Liver (tissue), 9 donors: ENCODE results near the gene ARF5. TPM values are rescaled to one million over a fixed set of nuclear protein-coding genes. Genes with fewer than 3 reads are reported as not detected.
"Not testable (repeated sequence)": the region's sequence is repeated elsewhere in the genome, so short reads cannot be mapped to it uniquely, and the experiment has no call there.

ENCODE experiments used
- DNase-seq: peaks from one replicate; pipeline ENCODE4 v3.0.0-alpha.2; 2017; ENCODE audit warnings: low spot score
- H3K27ac ChIP-seq, 2 donors: one replicate each; pipeline ENCODE4 v1.7.0; 2013; ENCODE audit warnings: inconsistent platforms in 2 of 2, low read length in 2 of 2, control low read depth in 1 of 2, low read depth in 1 of 2, mild to moderate bottlenecking in 1 of 2
- H3K27me3 ChIP-seq, 4 donors: one replicate each; pipeline versions ENCODE4 v1.6.1 to v1.7.0; 2013; ENCODE audit warnings: low read length in 3 of 4, inconsistent platforms in 1 of 4, mild to moderate bottlenecking in 1 of 4, moderate library complexity in 1 of 4; ENCODE audit not compliant: control insufficient read depth in 4 of 4, insufficient read depth in 4 of 4
- H3K36me3 ChIP-seq, 4 donors: one replicate each; pipeline versions ENCODE4 v1.6.1 to v1.7.0; 2013; ENCODE audit warnings: low read length in 3 of 4, mild to moderate bottlenecking in 3 of 4, low read depth in 1 of 4, moderate library complexity in 1 of 4; ENCODE audit not compliant: control insufficient read depth in 4 of 4, insufficient read depth in 3 of 4
- H3K4me1 ChIP-seq, 4 donors: one replicate each; pipeline versions ENCODE4 v1.6.1 to v1.7.0; 2013; ENCODE audit warnings: low read length in 3 of 4, mild to moderate bottlenecking in 3 of 4, moderate library complexity in 1 of 4; ENCODE audit not compliant: control insufficient read depth in 4 of 4, insufficient read depth in 4 of 4
- H3K4me3 ChIP-seq, 3 donors: one replicate each; pipeline versions ENCODE4 v1.6.1 to v1.7.0; 2013; ENCODE audit warnings: low read length in 3 of 3, control low read depth in 1 of 3, low read depth in 1 of 3, mild to moderate bottlenecking in 1 of 3
- H3K9ac ChIP-seq, 2 donors: one replicate each; pipeline ENCODE4 v1.7.0; 2013; ENCODE audit warnings: low read length in 2 of 2, mild to moderate bottlenecking in 2 of 2, moderate library complexity in 2 of 2, control low read depth in 1 of 2, low read depth in 1 of 2
- H3K9me3 ChIP-seq, 4 donors: one replicate each; pipeline versions ENCODE4 v1.6.1 to v1.7.0; 2013; ENCODE audit warnings: low read length in 3 of 4; ENCODE audit not compliant: control insufficient read depth in 4 of 4
- EGR1 ChIP-seq, 2 donors: IDR thresholded peaks; 2 replicates each; pipeline ENCODE4 v1.6.1; 2016 to 2018; ENCODE audit warnings: antibody characterized with exemption in 2 of 2, low read depth in 2 of 2
- FOXA2 ChIP-seq: IDR thresholded peaks from 2 replicates; pipeline ENCODE4 v1.6.1; 2016; ENCODE audit warnings: antibody characterized with exemption
- HNF4A ChIP-seq, 2 donors: conservative IDR thresholded peaks; 2 replicates each; pipeline ENCODE4 v1.6.1; 2016; ENCODE audit warnings: antibody characterized with exemption in 2 of 2, mild to moderate bottlenecking in 2 of 2
- RAD21 ChIP-seq, 2 donors: IDR thresholded peaks; 2 replicates each; pipeline ENCODE4 v1.6.1; 2016; ENCODE audit warnings: antibody characterized with exemption in 2 of 2, mild to moderate bottlenecking in 2 of 2
- RXRA ChIP-seq, 2 donors: IDR thresholded peaks; 2 replicates each; pipeline ENCODE4 v1.6.1; 2017 to 2018; ENCODE audit warnings: antibody characterized with exemption in 2 of 2, mild to moderate bottlenecking in 1 of 2
- SP1 ChIP-seq: IDR thresholded peaks from 2 replicates; pipeline ENCODE4 v1.6.1; 2018; ENCODE audit warnings: antibody characterized with exemption, mild to moderate bottlenecking
- YY1 ChIP-seq: IDR thresholded peaks from 2 replicates; pipeline ENCODE4 v1.6.1; 2016; ENCODE audit warnings: antibody characterized with exemption, mild to moderate bottlenecking
- WGBS: extraction: QIAGEN DNeasy Blood & Tissue Kit; methylation state at CpG from one replicate; pipeline ENCODE4 v1.1.7; 2013; 5-methylcytosine and 5-hydroxymethylcytosine counted together
- polyA plus RNA-seq, 2 donors: library from polyadenylated mRNA; stranded (reverse) in 1 of 2; unstranded in 1 of 2; fragments of 200-250 nt in 1 of 2; fragments of >200 nt in 1 of 2; fragmentation: Nextera tagmentation in 1 of 2; extraction: Ambion mirVana in 1 of 2; gene quantifications; one replicate each; pipeline versions ENCODE4 v1.2.1 to v1.2.3, GENCODE V29; 2013 to 2015
- total RNA-seq, 2 donors: library from RNA; depleted of rRNA; stranded (reverse); fragments of >200 nt; gene quantifications; one replicate each; pipeline ENCODE4 v1.2.3, GENCODE V29; 2014
- TF ChIP-seq, protein P1 (sequence below): fragments of 150-350 bp; IDR thresholded peaks from 2 replicates; pipeline ENCODE4 v1.5.1; 2017; ENCODE audit warnings: improper control_type of control experiment, low read depth, low read length; ENCODE audit not compliant: missing input control
- TF ChIP-seq, protein P2 (sequence below): IDR thresholded peaks from 2 replicates; pipeline ENCODE4 v1.6.1; 2016; ENCODE audit warnings: antibody characterized with exemption, mild to moderate bottlenecking
- donor health status: healthy.
- donor health status: healthy.
- donor health status: healthy.
- donor health status: healthy.
- donor health status: healthy.

ARF5 gene
- total RNA-seq: 10 to 100 TPM; 47.8 to 49.6 TPM
- polyA plus RNA-seq: 10 to 100 TPM; 61.1 to 90.0 TPM

DNA sequence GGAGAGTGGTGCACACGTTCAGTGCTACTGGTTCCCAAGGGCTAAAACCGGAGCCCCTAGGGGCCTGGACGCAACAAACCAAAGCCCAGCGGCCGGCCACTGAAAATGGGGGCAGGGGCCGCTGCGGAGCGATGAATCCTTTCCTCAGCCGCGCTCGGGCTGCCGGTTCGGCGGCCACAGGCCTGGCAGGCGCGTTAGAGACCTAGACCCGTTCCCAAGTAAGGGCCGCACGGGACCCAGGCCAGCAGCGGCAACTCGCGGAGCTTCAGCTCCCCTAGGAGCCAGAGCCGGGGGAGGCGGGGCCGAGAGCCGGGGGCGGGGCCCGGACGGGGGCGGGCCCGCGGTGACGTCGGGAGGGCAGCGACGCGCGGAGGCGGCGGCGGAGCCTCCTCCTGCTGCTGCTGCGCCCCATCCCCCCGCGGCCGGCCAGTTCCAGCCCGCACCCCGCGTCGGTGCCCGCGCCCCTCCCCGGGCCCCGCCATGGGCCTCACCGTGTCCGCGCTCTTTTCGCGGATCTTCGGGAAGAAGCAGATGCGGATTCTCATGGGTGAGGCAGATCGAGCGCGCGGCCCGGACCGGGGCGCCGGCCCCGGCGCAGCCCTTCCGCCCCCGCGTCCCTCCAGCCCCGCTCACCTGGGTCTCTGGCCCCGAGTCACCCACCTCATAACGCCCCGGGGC is at the start of gene ARF5:
Gene ARF5 (plus strand): TSS at position 393 of the 678 bp plus-strand sequence. CDS start 88 bp downstream, at position 481.
- no peaks in the 10 kb centered on the region for H3K27me3 ChIP-seq
- no peaks in the 10 kb centered on the region for H3K9me3 ChIP-seq
- TF ChIP-seq YY1: peak; percentile 5
- TF ChIP-seq, protein P1, sequence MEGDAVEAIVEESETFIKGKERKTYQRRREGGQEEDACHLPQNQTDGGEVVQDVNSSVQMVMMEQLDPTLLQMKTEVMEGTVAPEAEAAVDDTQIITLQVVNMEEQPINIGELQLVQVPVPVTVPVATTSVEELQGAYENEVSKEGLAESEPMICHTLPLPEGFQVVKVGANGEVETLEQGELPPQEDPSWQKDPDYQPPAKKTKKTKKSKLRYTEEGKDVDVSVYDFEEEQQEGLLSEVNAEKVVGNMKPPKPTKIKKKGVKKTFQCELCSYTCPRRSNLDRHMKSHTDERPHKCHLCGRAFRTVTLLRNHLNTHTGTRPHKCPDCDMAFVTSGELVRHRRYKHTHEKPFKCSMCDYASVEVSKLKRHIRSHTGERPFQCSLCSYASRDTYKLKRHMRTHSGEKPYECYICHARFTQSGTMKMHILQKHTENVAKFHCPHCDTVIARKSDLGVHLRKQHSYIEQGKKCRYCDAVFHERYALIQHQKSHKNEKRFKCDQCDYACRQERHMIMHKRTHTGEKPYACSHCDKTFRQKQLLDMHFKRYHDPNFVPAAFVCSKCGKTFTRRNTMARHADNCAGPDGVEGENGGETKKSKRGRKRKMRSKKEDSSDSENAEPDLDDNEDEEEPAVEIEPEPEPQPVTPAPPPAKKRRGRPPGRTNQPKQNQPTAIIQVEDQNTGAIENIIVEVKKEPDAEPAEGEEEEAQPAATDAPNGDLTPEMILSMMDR: no peak
- peak within 1 kb of the TSS; percentile 77 to 83 for H3K9ac ChIP-seq
- peaks cover 6 to 14% (median 10%) of the 10 kb centered on the region in 4 donors for H3K36me3 ChIP-seq
- peak within 1 kb of the TSS; percentile 74 to 89 (median 85) for H3K4me3 ChIP-seq
- WGBS: under 1% methylated on average over 77 of the region's 77 CpGs
- H3K4me1 ChIP-seq: peaks cover 9 to 53% (median 35%) of the 10 kb centered on the region in 4 donors
- H3K27ac ChIP-seq: peak within 1 kb of the TSS; percentile 79 to 85
- DNase-seq: peak; percentile 96

DNA sequence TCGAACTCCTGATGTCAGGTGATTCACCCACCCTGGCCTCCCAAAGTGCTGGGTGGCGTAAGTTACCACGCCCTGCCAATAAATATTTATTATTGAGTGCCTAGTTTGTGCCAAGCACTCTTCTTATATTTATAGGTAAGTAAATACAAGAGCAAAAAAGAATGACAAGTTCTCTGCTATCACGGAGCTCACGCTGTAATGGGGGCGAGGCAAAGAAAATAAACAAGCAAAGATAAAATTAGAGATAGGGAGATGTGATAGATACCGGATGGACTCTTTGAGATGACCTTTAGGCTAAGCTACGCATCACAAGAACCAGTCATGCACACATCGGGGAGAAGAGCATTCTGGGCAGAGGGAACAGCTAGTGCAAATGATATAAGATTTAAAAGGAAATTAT is 49.1 kb upstream of the ARF5 start:
- H3K27me3 ChIP-seq: peaks cover 0 to 2% (median 0%) of the 10 kb centered on the region in 4 donors
- H3K9me3 ChIP-seq: no peaks in the 10 kb centered on the region
- no peak overlapping the region for H3K4me3 ChIP-seq
- no peak overlapping the region for H3K9ac ChIP-seq
- WGBS: 91% methylated on average over 9 of the region's 9 CpGs
- no peak overlapping the region for H3K27ac ChIP-seq
- no peak for DNase-seq
- H3K36me3 ChIP-seq: no peaks in the 10 kb centered on the region
- TF ChIP-seq YY1 (no peak), SP1 (no peak), FOXA2 (no peak), EGR1 (IDR thresholded peaks at IDR 0.05; ENCODE audit: low read depth in 2 of 2) (no peak), HNF4A (conservative IDR thresholded peaks at IDR 0.05) (no peak), RAD21 (IDR thresholded peaks at IDR 0.05) (no peak), RXRA (IDR thresholded peaks at IDR 0.05) (no peak)
- TF ChIP-seq, protein P1: no peak
- TF ChIP-seq, protein P2, sequence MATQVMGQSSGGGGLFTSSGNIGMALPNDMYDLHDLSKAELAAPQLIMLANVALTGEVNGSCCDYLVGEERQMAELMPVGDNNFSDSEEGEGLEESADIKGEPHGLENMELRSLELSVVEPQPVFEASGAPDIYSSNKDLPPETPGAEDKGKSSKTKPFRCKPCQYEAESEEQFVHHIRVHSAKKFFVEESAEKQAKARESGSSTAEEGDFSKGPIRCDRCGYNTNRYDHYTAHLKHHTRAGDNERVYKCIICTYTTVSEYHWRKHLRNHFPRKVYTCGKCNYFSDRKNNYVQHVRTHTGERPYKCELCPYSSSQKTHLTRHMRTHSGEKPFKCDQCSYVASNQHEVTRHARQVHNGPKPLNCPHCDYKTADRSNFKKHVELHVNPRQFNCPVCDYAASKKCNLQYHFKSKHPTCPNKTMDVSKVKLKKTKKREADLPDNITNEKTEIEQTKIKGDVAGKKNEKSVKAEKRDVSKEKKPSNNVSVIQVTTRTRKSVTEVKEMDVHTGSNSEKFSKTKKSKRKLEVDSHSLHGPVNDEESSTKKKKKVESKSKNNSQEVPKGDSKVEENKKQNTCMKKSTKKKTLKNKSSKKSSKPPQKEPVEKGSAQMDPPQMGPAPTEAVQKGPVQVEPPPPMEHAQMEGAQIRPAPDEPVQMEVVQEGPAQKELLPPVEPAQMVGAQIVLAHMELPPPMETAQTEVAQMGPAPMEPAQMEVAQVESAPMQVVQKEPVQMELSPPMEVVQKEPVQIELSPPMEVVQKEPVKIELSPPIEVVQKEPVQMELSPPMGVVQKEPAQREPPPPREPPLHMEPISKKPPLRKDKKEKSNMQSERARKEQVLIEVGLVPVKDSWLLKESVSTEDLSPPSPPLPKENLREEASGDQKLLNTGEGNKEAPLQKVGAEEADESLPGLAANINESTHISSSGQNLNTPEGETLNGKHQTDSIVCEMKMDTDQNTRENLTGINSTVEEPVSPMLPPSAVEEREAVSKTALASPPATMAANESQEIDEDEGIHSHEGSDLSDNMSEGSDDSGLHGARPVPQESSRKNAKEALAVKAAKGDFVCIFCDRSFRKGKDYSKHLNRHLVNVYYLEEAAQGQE: no peak
- H3K4me1 ChIP-seq: peaks cover 0 to 6% (median 3%) of the 10 kb centered on the region in 4 donors

DNA sequence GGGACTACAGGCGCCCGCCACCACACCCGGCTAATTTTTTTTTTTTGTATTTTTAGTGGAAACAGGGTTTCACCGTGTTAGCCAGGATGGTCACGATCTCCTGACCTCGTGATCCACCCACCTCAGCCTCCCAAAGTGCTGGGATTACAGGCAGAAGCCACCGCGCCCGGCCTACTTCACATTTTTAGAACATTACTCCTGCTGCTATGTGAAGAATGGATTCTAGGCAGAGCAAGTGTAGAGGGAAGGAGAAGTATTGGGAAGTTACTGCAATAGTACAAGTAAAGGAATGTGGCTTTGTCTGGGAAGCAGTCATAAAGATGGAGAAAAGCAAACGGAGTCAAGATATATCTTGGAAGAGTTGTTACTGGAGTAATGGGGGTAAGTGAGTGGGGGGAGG is 47.8 kb upstream of the ARF5 start:
- not testable (repeated sequence) for H3K27me3 ChIP-seq, H3K9ac ChIP-seq, H3K4me3 ChIP-seq, H3K9me3 ChIP-seq, H3K36me3 ChIP-seq, DNase-seq, H3K27ac ChIP-seq, H3K4me1 ChIP-seq
- WGBS: 93% methylated on average over 10 of the region's 10 CpGs
